ENCODE results near the gene AMN1.

DNA sequence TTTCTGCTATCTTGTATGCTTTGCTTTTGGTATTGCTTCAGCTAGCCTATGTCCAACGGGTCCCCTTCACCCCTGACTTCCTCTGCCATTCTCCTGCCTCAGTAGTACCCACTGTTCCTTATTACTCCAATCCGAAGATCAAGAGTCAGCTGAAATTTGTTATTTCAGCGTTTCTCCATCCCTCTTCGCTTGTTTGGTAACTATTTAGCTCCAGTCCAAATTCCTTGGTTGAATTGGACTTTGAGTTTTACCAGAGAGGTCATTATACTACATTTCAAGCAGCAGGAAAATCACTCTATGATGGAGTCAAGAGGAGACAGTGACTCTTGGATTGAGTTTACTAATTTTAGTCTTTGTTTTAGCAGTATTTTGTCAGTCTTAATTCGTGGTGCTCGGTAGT, 64.8 kb downstream of the AMN1 start:
- no peak for TF ChIP-seq STAT6 (CRISPR knock-in tag; conservative IDR thresholded peaks at IDR 0.05; ENCODE audit: low read depth)
- no peak for TF ChIP-seq CREM (CRISPR knock-in tag; IDR thresholded peaks at IDR 0.05)
- TF ChIP-seq, protein P1, sequence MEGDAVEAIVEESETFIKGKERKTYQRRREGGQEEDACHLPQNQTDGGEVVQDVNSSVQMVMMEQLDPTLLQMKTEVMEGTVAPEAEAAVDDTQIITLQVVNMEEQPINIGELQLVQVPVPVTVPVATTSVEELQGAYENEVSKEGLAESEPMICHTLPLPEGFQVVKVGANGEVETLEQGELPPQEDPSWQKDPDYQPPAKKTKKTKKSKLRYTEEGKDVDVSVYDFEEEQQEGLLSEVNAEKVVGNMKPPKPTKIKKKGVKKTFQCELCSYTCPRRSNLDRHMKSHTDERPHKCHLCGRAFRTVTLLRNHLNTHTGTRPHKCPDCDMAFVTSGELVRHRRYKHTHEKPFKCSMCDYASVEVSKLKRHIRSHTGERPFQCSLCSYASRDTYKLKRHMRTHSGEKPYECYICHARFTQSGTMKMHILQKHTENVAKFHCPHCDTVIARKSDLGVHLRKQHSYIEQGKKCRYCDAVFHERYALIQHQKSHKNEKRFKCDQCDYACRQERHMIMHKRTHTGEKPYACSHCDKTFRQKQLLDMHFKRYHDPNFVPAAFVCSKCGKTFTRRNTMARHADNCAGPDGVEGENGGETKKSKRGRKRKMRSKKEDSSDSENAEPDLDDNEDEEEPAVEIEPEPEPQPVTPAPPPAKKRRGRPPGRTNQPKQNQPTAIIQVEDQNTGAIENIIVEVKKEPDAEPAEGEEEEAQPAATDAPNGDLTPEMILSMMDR (IDR thresholded peaks at IDR 0.05) = no peak
- TF ChIP-seq CREB1 (CRISPR knock-in tag; IDR thresholded peaks at IDR 0.05) = no peak
- no peak for TF ChIP-seq ZNF317 (CRISPR knock-in tag; IDR thresholded peaks at IDR 0.05; ENCODE audit: borderline replicate concordance, low read depth)
